Esophagus muscularis mucosa (tissue), 4 donors: ENCODE results near the gene SAMD4B. TPM values are rescaled to one million over a fixed set of nuclear protein-coding genes. Genes with fewer than 3 reads are reported as not detected.

Experiments
- DNase-seq: peaks from one replicate; pipeline ENCODE4 v3.0.0-alpha.2; 2017; ENCODE audit errors: extremely low spot score
- H3K27ac ChIP-seq, 4 donors: fragments of 200-600 bp; sonication (generic); replicated peaks in 1 of 4; 1 replicate in 3 of 4; 2 replicates in 1 of 4; pipeline ENCODE4 v1.5.1; 2016 to 2019; ENCODE audit warnings: mild to moderate bottlenecking in 1 of 4
- H3K27me3 ChIP-seq, 4 donors: fragments of 200-600 bp; sonication (generic); one replicate each; pipeline versions ENCODE4 v1.5.1 to v1.6.0; 2016 to 2019
- H3K36me3 ChIP-seq, 4 donors: fragments of 200-600 bp; sonication (generic); one replicate each; pipeline ENCODE4 v1.5.1; 2016 to 2019
- H3K4me1 ChIP-seq, 4 donors: fragments of 200-600 bp; sonication (generic); one replicate each; pipeline ENCODE4 v1.5.1; 2016 to 2019
- H3K4me3 ChIP-seq, 4 donors: fragments of 200-600 bp; sonication (generic); 1 replicate in 2 of 4; 2 replicates in 2 of 4; pipeline ENCODE4 v1.5.1; 2016 to 2019; ENCODE audit warnings: mild to moderate bottlenecking in 4 of 4, moderate library complexity in 1 of 4
- H3K9me3 ChIP-seq, 4 donors: fragments of 200-600 bp; sonication (generic); 1 replicate in 3 of 4; 2 replicates in 1 of 4; pipeline ENCODE4 v1.5.1; 2016 to 2019
- EP300 ChIP-seq: sonication (generic); formaldehyde crosslinking; IDR thresholded peaks from one replicate; pipeline ENCODE4 v1.6.1; 2017; ENCODE audit warnings: antibody characterized with exemption
- POLR2A ChIP-seq: fragments of 450-650 bp; IDR thresholded peaks from one replicate; pipeline ENCODE4 v1.6.1; 2017; ENCODE audit warnings: antibody characterized with exemption, moderate library complexity, mild to moderate bottlenecking, low read depth
- POLR2AphosphoS5 ChIP-seq, 2 donors: sonication (generic); formaldehyde crosslinking; IDR thresholded peaks; one replicate each; pipeline ENCODE4 v1.6.1; 2017; ENCODE audit warnings: antibody characterized with exemption in 2 of 2
- WGBS: methylation state at CpG from one replicate; pipeline ENCODE4 v1.1.5; 2018; 5-methylcytosine and 5-hydroxymethylcytosine counted together
- intact Hi-C: fragments of 100-400 bp; cut with DNase I; formaldehyde crosslinking; loops from one replicate; pipeline ENCODE4 v1.15.1; 2023
- total RNA-seq, 4 donors: library from RNA; depleted of rRNA; stranded (reverse); fragments of >200 nt; gene quantifications; one replicate each; pipeline versions ENCODE4 v1.1.0 to v1.2.1, GENCODE V29; 2016
- TF ChIP-seq, protein P1 (sequence below), 3 experiments: fragments of 200-600 bp in 2 of 3; fragments of 450-650 bp in 1 of 3; sonication (generic) in 2 of 3; IDR thresholded peaks; one replicate each; pipeline ENCODE4 v1.5.1; 2017 to 2019; ENCODE audit warnings: antibody characterized with exemption in 3 of 3, mild to moderate bottlenecking in 2 of 3, moderate library complexity in 1 of 3

SAMD4B gene
- total RNA-seq, 4 donors from 2014 or later: 59.8 to 138 (median 104) TPM

DNA sequence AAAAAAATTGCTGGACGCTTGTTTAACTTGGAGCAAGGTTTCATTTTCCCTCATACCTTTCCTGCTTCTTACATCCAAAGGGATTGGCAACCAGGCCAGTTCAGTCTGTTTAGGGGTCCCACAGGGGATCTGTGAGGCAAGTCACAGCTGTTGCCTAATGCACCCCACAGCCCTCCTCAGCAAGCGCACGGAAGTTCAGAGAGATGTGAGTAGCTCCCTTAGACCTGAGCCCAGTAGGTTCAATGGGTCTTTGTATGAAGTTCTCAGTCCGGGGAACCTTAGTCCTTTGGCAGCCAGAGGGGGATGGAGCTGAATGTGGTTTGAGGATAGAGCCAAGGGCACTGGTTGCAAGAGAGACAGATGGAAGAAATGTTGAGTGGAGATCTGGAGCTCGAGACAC is 13.0 kb downstream of the SAMD4B start:
- H3K27me3 ChIP-seq: no peaks in the 10 kb centered on the region
- intact Hi-C loops: no loop called here
- no peak overlapping the region for H3K4me3 ChIP-seq
- H3K9me3 ChIP-seq: no peaks in the 10 kb centered on the region
- no peak overlapping the region for H3K27ac ChIP-seq
- TF ChIP-seq, protein P1, sequence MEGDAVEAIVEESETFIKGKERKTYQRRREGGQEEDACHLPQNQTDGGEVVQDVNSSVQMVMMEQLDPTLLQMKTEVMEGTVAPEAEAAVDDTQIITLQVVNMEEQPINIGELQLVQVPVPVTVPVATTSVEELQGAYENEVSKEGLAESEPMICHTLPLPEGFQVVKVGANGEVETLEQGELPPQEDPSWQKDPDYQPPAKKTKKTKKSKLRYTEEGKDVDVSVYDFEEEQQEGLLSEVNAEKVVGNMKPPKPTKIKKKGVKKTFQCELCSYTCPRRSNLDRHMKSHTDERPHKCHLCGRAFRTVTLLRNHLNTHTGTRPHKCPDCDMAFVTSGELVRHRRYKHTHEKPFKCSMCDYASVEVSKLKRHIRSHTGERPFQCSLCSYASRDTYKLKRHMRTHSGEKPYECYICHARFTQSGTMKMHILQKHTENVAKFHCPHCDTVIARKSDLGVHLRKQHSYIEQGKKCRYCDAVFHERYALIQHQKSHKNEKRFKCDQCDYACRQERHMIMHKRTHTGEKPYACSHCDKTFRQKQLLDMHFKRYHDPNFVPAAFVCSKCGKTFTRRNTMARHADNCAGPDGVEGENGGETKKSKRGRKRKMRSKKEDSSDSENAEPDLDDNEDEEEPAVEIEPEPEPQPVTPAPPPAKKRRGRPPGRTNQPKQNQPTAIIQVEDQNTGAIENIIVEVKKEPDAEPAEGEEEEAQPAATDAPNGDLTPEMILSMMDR (IDR thresholded peaks at IDR 0.05): no peak
- TF ChIP-seq POLR2A: no peak
- TF ChIP-seq EP300: no peak
- no peak for TF ChIP-seq POLR2AphosphoS5 (IDR thresholded peaks at IDR 0.05)
- DNase-seq: no peak
- peaks cover 0 to 26% (median 22%) of the 10 kb centered on the region in 4 donors for H3K4me1 ChIP-seq
- WGBS: 93% methylated on average over 5 of the region's 5 CpGs
- H3K36me3 ChIP-seq: peaks cover 51 to 93% (median 82%) of the 10 kb centered on the region in 4 donors

DNA sequence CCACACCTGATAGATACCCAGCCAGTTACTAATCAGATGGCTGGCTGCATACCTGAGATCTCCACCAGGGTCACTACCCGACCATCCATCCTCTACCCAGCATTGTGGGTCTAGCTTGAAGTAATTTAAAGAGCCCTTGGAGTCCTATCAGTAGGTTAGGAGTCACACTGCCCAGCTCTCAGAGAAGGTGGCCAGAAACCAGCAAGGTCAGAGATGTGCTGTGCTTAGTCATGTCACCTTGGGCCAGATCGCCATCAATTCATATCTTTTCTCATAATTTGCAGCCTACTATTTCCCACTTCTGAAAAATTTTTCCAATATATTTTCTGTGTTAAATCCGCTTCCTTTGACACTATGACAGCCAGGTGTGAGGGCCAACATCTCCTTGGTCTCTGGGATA is 13.9 kb downstream of the SAMD4B start:
- intact Hi-C loops: no loop called here
- TF ChIP-seq EP300 (no peak), POLR2A (no peak), POLR2AphosphoS5 (IDR thresholded peaks at IDR 0.05) (no peak)
- TF ChIP-seq, protein P1 (IDR thresholded peaks at IDR 0.05): no peak
- peaks cover 59 to 93% (median 88%) of the 10 kb centered on the region in 4 donors for H3K36me3 ChIP-seq
- peaks cover 0 to 21% (median 15%) of the 10 kb centered on the region in 4 donors for H3K4me1 ChIP-seq
- H3K27me3 ChIP-seq: no peaks in the 10 kb centered on the region
- no peak for DNase-seq
- H3K9me3 ChIP-seq: no peaks in the 10 kb centered on the region
- H3K27ac ChIP-seq: no peak overlapping the region
- no peak overlapping the region for H3K4me3 ChIP-seq
- 77% methylated on average over 3 of the region's 3 CpGs for WGBS

DNA sequence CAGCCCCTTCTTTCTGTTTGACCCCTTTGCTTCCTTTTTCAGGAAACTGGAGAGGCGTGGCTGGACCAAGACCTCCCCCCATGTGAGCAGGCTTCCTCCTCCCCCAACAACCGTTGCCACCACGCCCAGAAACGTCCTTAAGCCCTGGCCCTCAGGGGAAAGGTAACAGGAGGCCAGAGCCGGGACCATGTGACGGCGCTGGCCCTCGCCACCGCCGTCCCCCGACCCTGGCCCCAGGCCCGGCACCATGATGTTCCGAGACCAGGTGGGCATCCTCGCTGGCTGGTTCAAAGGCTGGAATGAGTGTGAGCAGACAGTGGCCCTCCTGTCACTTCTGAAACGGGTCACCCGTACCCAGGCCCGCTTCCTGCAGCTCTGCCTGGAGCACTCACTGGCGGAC is 14.4 kb downstream of the SAMD4B start:
- DNase-seq: no peak

DNA sequence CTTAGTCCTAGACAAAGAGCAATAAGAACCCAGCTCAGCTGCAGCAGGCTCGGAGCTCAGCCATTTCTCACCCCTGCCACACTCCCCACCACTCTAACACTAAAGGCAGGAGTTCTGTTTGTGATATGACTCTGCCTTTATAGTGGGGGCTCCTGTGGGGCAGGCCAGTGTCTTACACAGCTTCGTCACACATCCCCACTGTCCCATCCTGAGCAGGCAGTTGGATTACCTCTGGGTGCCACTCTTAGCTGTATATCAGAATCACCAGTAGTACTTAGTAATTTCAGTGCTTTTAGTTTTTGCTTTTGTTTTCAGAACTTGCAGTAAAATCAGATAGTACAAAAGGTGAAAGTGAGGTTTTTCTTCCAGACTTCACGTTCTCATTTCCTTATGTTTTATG is 16.8 kb downstream of the SAMD4B start:
- H3K9me3 ChIP-seq: no peaks in the 10 kb centered on the region
- peaks cover 22 to 29% (median 26%) of the 10 kb centered on the region in 4 donors for H3K4me1 ChIP-seq
- intact Hi-C loops: no loop called here
- H3K36me3 ChIP-seq: peaks cover 53 to 100% (median 98%) of the 10 kb centered on the region in 4 donors
- no peak overlapping the region for H3K4me3 ChIP-seq
- H3K27ac ChIP-seq: no peak overlapping the region
- DNase-seq: no peak
- no peaks in the 10 kb centered on the region for H3K27me3 ChIP-seq
- no peak for TF ChIP-seq EP300
- no peak for TF ChIP-seq POLR2AphosphoS5 (IDR thresholded peaks at IDR 0.05)
- no peak for TF ChIP-seq POLR2A
- TF ChIP-seq, protein P1 (IDR thresholded peaks at IDR 0.05): no peak
- 96% methylated on average over 3 of the region's 3 CpGs for WGBS

More for the DNA sequence above, 14.4 kb downstream of the SAMD4B start:
- TF ChIP-seq POLR2A: no peak
- TF ChIP-seq POLR2AphosphoS5 (IDR thresholded peaks at IDR 0.05): no peak
- no peak for TF ChIP-seq EP300
- TF ChIP-seq, protein P1 (IDR thresholded peaks at IDR 0.05): no peak
- intact Hi-C loops: no loop called here
- 84% methylated on average over 6 of the region's 18 CpGs for WGBS
- Histone ChIP-seq H3K9me3 (no peaks in the 10 kb centered on the region), H3K4me3 (no peak overlapping the region), H3K27ac (no peak overlapping the region), H3K36me3 (peaks cover 56 to 96% (median 92%) of the 10 kb centered on the region in 4 donors), H3K4me1 (peaks cover 0 to 18% (median 13%) of the 10 kb centered on the region in 4 donors), H3K27me3 (no peaks in the 10 kb centered on the region)

DNA sequence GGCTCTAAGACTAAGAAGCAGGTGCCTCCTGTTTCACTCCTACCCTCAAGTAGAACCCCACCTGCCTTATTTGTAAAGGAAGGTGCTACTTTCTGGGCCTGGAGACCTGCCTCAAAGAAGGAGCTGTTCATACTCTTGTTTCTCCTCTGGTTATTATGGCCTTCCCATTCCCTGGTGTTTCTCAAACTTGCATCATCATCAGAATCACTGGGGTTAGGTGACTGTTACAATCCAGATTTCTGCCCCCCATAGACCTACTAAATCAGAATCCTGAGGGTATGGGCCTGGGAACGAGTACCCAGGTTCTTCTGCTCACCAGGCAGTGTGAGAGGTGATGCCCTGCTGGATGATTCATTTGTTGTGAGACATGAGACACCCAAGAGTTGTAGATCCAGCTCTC is 18.4 kb downstream of the SAMD4B start:
- intact Hi-C loops: no loop called here
- no peak for TF ChIP-seq POLR2AphosphoS5 (IDR thresholded peaks at IDR 0.05)
- TF ChIP-seq EP300: no peak
- no peak for TF ChIP-seq POLR2A
- H3K27me3 ChIP-seq: no peaks in the 10 kb centered on the region
- no CpG with 5 or more reads among the region's 1 CpG for WGBS
- no peak overlapping the region for H3K4me3 ChIP-seq
- no peak for DNase-seq
- no peaks in the 10 kb centered on the region for H3K9me3 ChIP-seq
- H3K27ac ChIP-seq: peak overlapping the region in 3 of 4 donors; percentile 9 to 77 (median 68)
- H3K4me1 ChIP-seq: peaks cover 27 to 44% (median 36%) of the 10 kb centered on the region in 4 donors
- peaks cover 47 to 94% (median 88%) of the 10 kb centered on the region in 4 donors for H3K36me3 ChIP-seq
